SU-DHL-6 (cell line): ENCODE measurements around the gene PHLDB1.

Experiments used
- EZH2phosphoT487 ChIP-seq: fragments of 200-600 bp; sonication (generic), shearing (Covaris generic); conservative IDR thresholded peaks from 2 replicates; pipeline ENCODE4 v1.6.1; 2018; ENCODE audit warnings: mild to moderate bottlenecking, antibody characterized with exemption, low read length, moderate library complexity, mixed read lengths
- TF ChIP-seq, protein P1 (sequence below): fragments of 200-600 bp; sonication (generic); IDR thresholded peaks from one replicate; pipeline ENCODE4 v1.5.1; 2017; ENCODE audit warnings: antibody characterized with exemption, mild to moderate bottlenecking, low read length, moderate library complexity; ENCODE audit not compliant: insufficient read depth, poor library complexity, severe bottlenecking

DNA sequence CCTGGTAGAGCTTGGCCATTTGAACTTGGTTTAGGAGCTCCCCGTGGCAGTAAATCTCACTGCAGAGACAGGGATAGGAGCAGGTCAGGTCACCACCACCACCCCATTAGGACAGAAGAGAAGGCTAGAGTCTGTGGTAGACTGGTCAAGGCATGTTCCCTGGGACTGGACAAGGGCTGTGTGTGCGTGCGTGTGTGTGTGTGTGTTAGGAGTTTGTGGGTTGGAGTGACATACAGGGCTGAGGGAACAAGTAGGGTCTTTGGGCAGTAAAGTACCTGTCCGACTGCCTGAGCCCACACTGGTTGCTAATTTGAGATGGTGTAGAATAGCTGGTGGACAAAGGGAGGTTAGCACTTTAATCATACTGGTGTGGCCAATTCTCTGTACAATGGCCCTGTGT, 56.0 kb downstream of the PHLDB1 start:
- TF ChIP-seq, protein P1, sequence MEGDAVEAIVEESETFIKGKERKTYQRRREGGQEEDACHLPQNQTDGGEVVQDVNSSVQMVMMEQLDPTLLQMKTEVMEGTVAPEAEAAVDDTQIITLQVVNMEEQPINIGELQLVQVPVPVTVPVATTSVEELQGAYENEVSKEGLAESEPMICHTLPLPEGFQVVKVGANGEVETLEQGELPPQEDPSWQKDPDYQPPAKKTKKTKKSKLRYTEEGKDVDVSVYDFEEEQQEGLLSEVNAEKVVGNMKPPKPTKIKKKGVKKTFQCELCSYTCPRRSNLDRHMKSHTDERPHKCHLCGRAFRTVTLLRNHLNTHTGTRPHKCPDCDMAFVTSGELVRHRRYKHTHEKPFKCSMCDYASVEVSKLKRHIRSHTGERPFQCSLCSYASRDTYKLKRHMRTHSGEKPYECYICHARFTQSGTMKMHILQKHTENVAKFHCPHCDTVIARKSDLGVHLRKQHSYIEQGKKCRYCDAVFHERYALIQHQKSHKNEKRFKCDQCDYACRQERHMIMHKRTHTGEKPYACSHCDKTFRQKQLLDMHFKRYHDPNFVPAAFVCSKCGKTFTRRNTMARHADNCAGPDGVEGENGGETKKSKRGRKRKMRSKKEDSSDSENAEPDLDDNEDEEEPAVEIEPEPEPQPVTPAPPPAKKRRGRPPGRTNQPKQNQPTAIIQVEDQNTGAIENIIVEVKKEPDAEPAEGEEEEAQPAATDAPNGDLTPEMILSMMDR, result no peak
- TF ChIP-seq EZH2phosphoT487, result no peak
